PC-3 (cell line): Measurements from ENCODE around the gene TMEM184B.

Source experiments
- CTCF ChIP-seq: fragments of 300-600 bp; sonication (generic); conservative IDR thresholded peaks from 2 replicates; pipeline ENCODE4 v1.5.1; 2017; ENCODE audit warnings: antibody characterized with exemption, low read depth, mild to moderate bottlenecking, low read length
- EZH2phosphoT487 ChIP-seq: fragments of 300-600 bp; sonication (generic); IDR thresholded peaks from 2 replicates; pipeline ENCODE4 v1.6.1; 2018; ENCODE audit warnings: mild to moderate bottlenecking, antibody characterized with exemption, low read length, borderline replicate concordance

- TF ChIP-seq CTCF (no peak), EZH2phosphoT487 (no peak)
Observed at GRCh38 chr22:38313384-38313955, 40.7 kb upstream of the TMEM184B start.
